Measurements from ENCODE around the gene ITGB4.
"Not testable (repeated sequence)": the region's sequence is repeated elsewhere in the genome, so short reads cannot be mapped to it uniquely, and the experiment has no call there.

Gene ITGB4

GRCh38 chr17:75754378-75755204, 33.3 kb downstream of the ITGB4 start:
- DNase-seq: no peak

- no peak for DNase-seq
Observed at GRCh38 chr17:75755205-75755901, 34.1 kb downstream of the ITGB4 start.

GRCh38 chr17:75755990-75756389, 34.7 kb downstream of the ITGB4 start:
- no peak for DNase-seq

GRCh38 chr17:75756451-75757085, 35.3 kb downstream of the ITGB4 start:
- DNase-seq: no peak

GRCh38 chr17:75757086-75757681, 35.9 kb downstream of the ITGB4 start:
- DNase-seq: no peak

GRCh38 chr17:75758131-75758905, 37.1 kb downstream of the ITGB4 start:
- no peak for DNase-seq

- no peak for DNase-seq
Observed at GRCh38 chr17:75759457-75759856, 38.2 kb downstream of the ITGB4 start.

- DNase-seq: not testable (repeated sequence)
Observed at GRCh38 chr17:75759978-75760640, 38.9 kb downstream of the ITGB4 start.

- DNase-seq: no peak
Observed at GRCh38 chr17:75762513-75763268, 41.4 kb downstream of the ITGB4 start.

GRCh38 chr17:75763269-75763607, 42.0 kb downstream of the ITGB4 start:
- DNase-seq: no peak

GRCh38 chr17:75763613-75764416, 42.6 kb downstream of the ITGB4 start:
- DNase-seq: no peak

GRCh38 chr17:75764417-75764710, 43.1 kb downstream of the ITGB4 start:
- no peak for DNase-seq

- peak; percentile 76 to 78 for DNase-seq
Observed at GRCh38 chr17:75764711-75765421, 43.6 kb downstream of the ITGB4 start, which contains the start of gene GALK1. TSS of gene GALK1 (minus strand) at chr17:75765192. CDS start at chr17:75765136, 56 bp downstream.

GRCh38 chr17:75765981-75766380, 44.7 kb downstream of the ITGB4 start:
- DNase-seq: no peak

- no peak for DNase-seq
Observed at GRCh38 chr17:75767881-75768280, 46.6 kb downstream of the ITGB4 start.

- DNase-seq: no peak
Observed at GRCh38 chr17:75769536-75769935, 48.3 kb downstream of the ITGB4 start.

GRCh38 chr17:75771334-75772281, 50.3 kb downstream of the ITGB4 start:
- DNase-seq: no peak

GRCh38 chr17:75773121-75773807, 52.0 kb downstream of the ITGB4 start:
- no peak for DNase-seq
